ENCODE measurements around the gene SLC43A1.

- TF ChIP-seq POLR2A (IDR thresholded peaks at IDR 0.05), result no peak
- TF ChIP-seq CTCF (IDR thresholded peaks at IDR 0.05), result no peak
Measured at GRCh38 chr11:57546869-57547475, 31.5 kb upstream of the SLC43A1 start.
